B cell (primary cell): ENCODE results near the gene NBEAL2. TPM values are rescaled to one million over a fixed set of nuclear protein-coding genes. Genes with fewer than 3 reads are reported as not detected.

Experiments
- ATAC-seq: fragments of 200-7000 bp; cut with Tn5 transposase; one replicate; pipeline ENCODE4 v1.10.0; 2021; ENCODE audit warnings: low read depth, mild to moderate bottlenecking, moderate number of reproducible peaks, moderate library complexity
- CTCF ChIA-PET: fragments of 350-600 bp; sonication (Branson Sonifier 250); formaldehyde crosslinking; loops from one replicate; lab custom pipeline; 2021; ENCODE audit warnings: antibody characterized with exemption, inconsistent platforms; lab: Charles Lee
- POLR2A ChIA-PET: fragments of 350-600 bp; sonication (Branson Sonifier 250); formaldehyde crosslinking; loops from one replicate; lab custom pipeline; 2021; ENCODE audit warnings: antibody characterized with exemption; lab: Charles Lee
- DNase-seq: peaks from one replicate; pipeline ENCODE4 v3.0.0; 2013
- H2AFZ ChIP-seq: 2 replicates; pipeline ENCODE4 v1.6.1; 2012; ENCODE audit warnings: mild to moderate bottlenecking, low read depth, low read length; ENCODE audit not compliant: insufficient read depth, poor library complexity, severe bottlenecking
- H3K27ac ChIP-seq, 2 donors: 1 replicate in 1 of 2; 2 replicates in 1 of 2; pipeline ENCODE4 v1.5.1; 2012 to 2013; ENCODE audit warnings: low read length in 2 of 2, mild to moderate bottlenecking in 2 of 2, moderate library complexity in 1 of 2
- H3K27me3 ChIP-seq, 4 experiments: fragments of 200-600 bp in 1 of 4; sonication (generic) in 1 of 4; replicated peaks in 1 of 4; 1 replicate in 2 of 4; 2 replicates in 2 of 4; pipeline versions ENCODE4 v1.6.1 to v1.7.0; 2013 to 2016; ENCODE audit warnings: low read length in 3 of 4, mild to moderate bottlenecking in 2 of 4, mixed read lengths in 1 of 4, moderate library complexity in 1 of 4; ENCODE audit not compliant: insufficient read depth in 4 of 4, control insufficient read depth in 3 of 4; ENCODE audit errors: control extremely low read depth in 1 of 4
- H3K36me3 ChIP-seq, 2 experiments: replicated peaks in 1 of 2; 1 replicate in 1 of 2; 2 replicates in 1 of 2; pipeline versions ENCODE4 v1.6.1 to v1.7.1; 2013; ENCODE audit warnings: low read length in 1 of 2; ENCODE audit not compliant: insufficient read depth in 2 of 2, control insufficient read depth in 1 of 2; ENCODE audit errors: control extremely low read depth in 1 of 2, extremely low read depth in 1 of 2
- H3K4me1 ChIP-seq, 2 donors: fragments of 200-600 bp in 1 of 2; sonication (generic) in 1 of 2; 1 replicate in 1 of 2; 2 replicates in 1 of 2; pipeline versions ENCODE4 v1.5.1 to v1.6.1; 2013 to 2017; ENCODE audit warnings: low read length in 2 of 2; ENCODE audit not compliant: control insufficient read depth in 2 of 2, insufficient read depth in 2 of 2
- H3K4me2 ChIP-seq: replicated peaks from 2 replicates; pipeline ENCODE3; 2012; ENCODE audit warnings: mild to moderate bottlenecking, low read depth, low read length; ENCODE audit not compliant: poor library complexity, severe bottlenecking
- H3K4me3 ChIP-seq, 5 experiments: fragments of 200-600 bp in 1 of 5; sonication (generic) in 1 of 5; 1 replicate in 3 of 5; 2 replicates in 2 of 5; pipeline versions ENCODE4 v1.5.1 to v1.7.0; 2011 to 2016; ENCODE audit warnings: low read length in 4 of 5, mild to moderate bottlenecking in 4 of 5, low read depth in 2 of 5, control low read depth in 1 of 5, moderate library complexity in 1 of 5; ENCODE audit not compliant: insufficient read depth in 1 of 5; ENCODE audit errors: control extremely low read depth in 1 of 5, extremely low read depth in 1 of 5
- H3K79me2 ChIP-seq: fragments of 200-600 bp; sonication (generic); one replicate; pipeline ENCODE4 v1.6.0; 2016; ENCODE audit warnings: low read length; ENCODE audit not compliant: control insufficient read depth, insufficient read depth
- H3K9ac ChIP-seq: fragments of 200-600 bp; sonication (generic); 2 replicates; pipeline ENCODE4 v1.6.1; 2017; ENCODE audit warnings: mild to moderate bottlenecking, low read length, moderate library complexity
- H3K9me3 ChIP-seq, 3 donors: one replicate each; pipeline versions ENCODE4 v1.6.1 to v1.7.1; 2013; ENCODE audit warnings: low read length in 2 of 3; ENCODE audit not compliant: control insufficient read depth in 2 of 3, insufficient read depth in 1 of 3; ENCODE audit errors: control extremely low read depth in 1 of 3
- H4K20me1 ChIP-seq: 2 replicates; pipeline ENCODE4 v1.6.0; 2012; ENCODE audit warnings: mild to moderate bottlenecking, low read length; ENCODE audit not compliant: insufficient read depth, control insufficient read depth, poor library complexity, severe bottlenecking
- H3K27ac Mint-ChIP-seq: one replicate; pipeline ENCODE4 v1.8.0; 2021; ENCODE audit warnings: mixed read lengths
- H3K27me3 Mint-ChIP-seq: one replicate; pipeline ENCODE4 v1.8.0; 2021; ENCODE audit warnings: mixed read lengths
- H3K4me1 Mint-ChIP-seq: one replicate; pipeline ENCODE4 v1.8.0; 2021; ENCODE audit warnings: mixed read lengths
- H3K4me3 Mint-ChIP-seq: one replicate; pipeline ENCODE4 v1.8.0; 2021; ENCODE audit warnings: mixed read lengths
- H3K9me3 Mint-ChIP-seq: one replicate; pipeline ENCODE4 v1.8.0; 2022; ENCODE audit warnings: mixed read lengths; ENCODE audit not compliant: insufficient read depth
- CTCF ChIP-seq: fragments of 200-600 bp; IDR thresholded peaks from one replicate; pipeline ENCODE4 v1.8.0; 2022; ENCODE audit warnings: antibody characterized with exemption, mild to moderate bottlenecking
- EZH2 ChIP-seq: IDR thresholded peaks from 2 replicates; pipeline ENCODE4 v1.6.1; 2012; ENCODE audit warnings: borderline replicate concordance, low read depth, mild to moderate bottlenecking, moderate library complexity, low read length; ENCODE audit not compliant: insufficient read depth, poor library complexity, severe bottlenecking
- whole genome bisulfite sequencing: methylation state at CpG from one replicate; pipeline ENCODE4 v1.1.5; 2013; ENCODE audit warnings: missing lambda C conversion rate; ENCODE audit not compliant: insufficient coverage; 5-methylcytosine and 5-hydroxymethylcytosine counted together
- intact Hi-C: fragments of 100-400 bp; cut with micrococcal nuclease; formaldehyde crosslinking; loops from one replicate; pipeline ENCODE4 v1.10.0; 2022
- polyA plus RNA-seq: library from polyadenylated mRNA; depleted of rRNA; stranded (reverse); fragments of >200 nt; gene quantifications from 2 replicates; pipeline ENCODE4 v1.2.3, GENCODE V29; 2012
- small RNA-seq: library from RNA; depleted of rRNA; stranded (forward); fragments of <200 nt; gene quantifications from one replicate; pipeline ENCODE3, GENCODE V24; 2012; ENCODE audit warnings: low replicate concordance, low read depth; ENCODE audit not compliant: insufficient read length
- total RNA-seq, 2 donors: library from RNA; stranded (reverse); fragments of 120-200 nt in 1 of 2; gene quantifications; 1 replicate in 1 of 2; 2 replicates in 1 of 2; pipeline versions ENCODE4 v1.2.3 to v1.2.4, GENCODE V29; 2013 to 2022

NBEAL2 gene
- total and polyA plus RNA-seq, 2 donors (not counting 1 experiment from before 2014, with no cell fraction given): 63.8 to 155 TPM

DNA sequence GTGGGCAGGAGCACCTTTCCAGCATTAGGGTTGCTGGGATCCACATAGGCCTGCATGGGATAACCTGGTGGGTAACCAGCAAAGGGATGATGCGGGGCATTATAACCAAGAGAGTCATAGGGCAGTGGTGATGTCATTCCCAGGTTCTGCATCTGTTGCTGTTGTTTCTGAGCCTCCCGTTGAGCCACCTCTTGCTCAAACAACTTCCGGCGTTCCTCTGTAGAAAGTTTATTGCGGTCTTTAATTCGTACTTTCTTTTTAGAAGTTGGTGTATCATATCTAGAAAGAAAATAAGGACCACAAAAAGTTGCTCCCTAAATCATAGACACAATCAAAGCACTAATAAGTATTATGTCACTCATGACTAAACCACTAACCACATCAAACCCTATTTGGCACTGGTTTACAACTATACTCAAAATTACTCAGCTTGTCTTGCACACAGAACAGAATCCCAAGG is 77.8 kb downstream of the NBEAL2 start:
- H3K9me3 ChIP-seq: no peaks in the 10 kb centered on the region
- Mint-ChIP-seq H3K27ac (no peak overlapping the region), H3K4me1 (peaks cover 6% of the 10 kb centered on the region), H3K27me3 (no peaks in the 10 kb centered on the region), H3K4me3 (no peak overlapping the region), H3K9me3 (no peaks in the 10 kb centered on the region)
- H3K9ac ChIP-seq: no peak overlapping the region
- DNase-seq (no peak), ATAC-seq (no peak)
- no peak overlapping the region for H3K27ac ChIP-seq
- H3K4me1 ChIP-seq: no peaks in the 10 kb centered on the region
- no peak overlapping the region for H3K4me3 ChIP-seq
- 100% methylated on average over 2 of the region's 6 CpGs for WGBS
- ChIA-PET CTCF (no interaction called here), POLR2A (no interaction called here)
- H3K27me3 ChIP-seq: no peaks in the 10 kb centered on the region
- intact Hi-C loops: no loop called here
- H3K79me2 ChIP-seq: peaks cover 30% of the 10 kb centered on the region
- H2AFZ ChIP-seq: no peak overlapping the region
- TF ChIP-seq CTCF (no peak), EZH2 (no peak)
- H3K4me2 ChIP-seq: no peak overlapping the region
- H4K20me1 ChIP-seq: peaks cover 10% of the 10 kb centered on the region
- peaks cover 16 to 66% of the 10 kb centered on the region in 2 experiments for H3K36me3 ChIP-seq

Small RNA genes lying within 50 kb of the gene (small RNA-seq; reads per million reads assigned to genes)
- gene MRPL57P3: not detected

Other genes with a start within 250 kb of the NBEAL2 start
- not detected in 2 replicates for gene MYL3, start 116.2 kb upstream of the NBEAL2 start, total RNA-seq
- not detected in 2 replicates for gene MYL3, start 116.2 kb upstream of the NBEAL2 start, polyA plus RNA-seq
- gene PTH1R, start 101.9 kb upstream of the NBEAL2 start, total RNA-seq: not detected in 2 replicates
- gene PTH1R, start 101.9 kb upstream of the NBEAL2 start, polyA plus RNA-seq: not detected in 2 replicates
- gene CCDC12, start 2.9 kb upstream of the NBEAL2 start, total RNA-seq: 97.3 and 99.0 TPM in 2 replicates
- 84.0 and 96.7 TPM in 2 replicates for gene CCDC12, start 2.9 kb upstream of the NBEAL2 start, polyA plus RNA-seq
- 91.4 and 98.9 TPM in 2 replicates for gene SETD2, start 184.4 kb downstream of the NBEAL2 start, total RNA-seq
- 22.6 and 32.9 TPM in 2 replicates for gene SETD2, start 184.4 kb downstream of the NBEAL2 start, polyA plus RNA-seq